GM23338 (cell line): Measurements from ENCODE around the gene PAK4. TPM values are rescaled to one million over a fixed set of nuclear protein-coding genes. Genes with fewer than 3 reads are reported as not detected.

Experiments
- ATAC-seq: fragments of 200-7000 bp; cut with Tn5 transposase; 3 replicates; pipeline ENCODE4 v1.9.1; 2020
- DNase-seq: peaks from one replicate; pipeline ENCODE4 v3.0.0-alpha.2; 2015; ENCODE audit warnings: low spot score
- H2AFZ ChIP-seq: fragments of 200-600 bp; sonication (generic); 2 replicates; pipeline ENCODE4 v1.8.0; 2016; ENCODE audit warnings: antibody characterized with exemption, mild to moderate bottlenecking, moderate library complexity
- H3F3A ChIP-seq: fragments of 200-600 bp; sonication (generic); replicated peaks from 2 replicates; pipeline ENCODE4 v1.8.0; 2017; ENCODE audit warnings: antibody characterized with exemption, mixed run types, low read depth
- H3K27ac ChIP-seq: fragments of 200-600 bp; sonication (generic); 2 replicates; pipeline ENCODE4 v1.6.1; 2016; ENCODE audit warnings: low read depth
- H3K27me3 ChIP-seq: fragments of 200-600 bp; sonication (generic); 2 replicates; pipeline ENCODE4 v1.8.0; 2016; ENCODE audit warnings: mild to moderate bottlenecking, mixed run types, moderate library complexity; ENCODE audit not compliant: insufficient read depth
- H3K36me3 ChIP-seq: fragments of 200-600 bp; sonication (generic); 2 replicates; pipeline ENCODE4 v1.8.0; 2016; ENCODE audit warnings: mild to moderate bottlenecking; ENCODE audit not compliant: insufficient read depth
- H3K4me1 ChIP-seq: fragments of 200-600 bp; sonication (generic); 2 replicates; pipeline ENCODE4 v1.8.0; 2016; ENCODE audit warnings: mild to moderate bottlenecking, moderate library complexity; ENCODE audit not compliant: insufficient read depth
- H3K4me2 ChIP-seq: fragments of 200-600 bp; sonication (generic); 2 replicates; pipeline ENCODE4 v1.7.1; 2017; ENCODE audit warnings: mixed run types
- H3K4me3 ChIP-seq: fragments of 200-600 bp; sonication (generic); 2 replicates; pipeline ENCODE4 v1.6.1; 2016; ENCODE audit warnings: mixed run types
- H3K79me2 ChIP-seq: fragments of 200-600 bp; sonication (generic); replicated peaks from 2 replicates; pipeline ENCODE4 v1.8.0; 2017; ENCODE audit warnings: mild to moderate bottlenecking; ENCODE audit not compliant: insufficient read depth
- H3K9me2 ChIP-seq: fragments of 200-600 bp; sonication (generic); 2 replicates; pipeline ENCODE4 v1.8.0; 2017; ENCODE audit not compliant: insufficient read depth
- H4K20me1 ChIP-seq: fragments of 200-600 bp; sonication (generic); replicated peaks from 2 replicates; pipeline ENCODE4 v1.8.0; 2017; ENCODE audit warnings: mild to moderate bottlenecking; ENCODE audit not compliant: insufficient read depth
- H3K27ac Mint-ChIP-seq: 2 replicates; pipeline ENCODE4 v1.8.0; 2020; ENCODE audit warnings: inconsistent platforms, mild to moderate bottlenecking, moderate library complexity, mixed read lengths
- H3K27me3 Mint-ChIP-seq: 3 replicates; pipeline ENCODE4 v1.8.0; 2022; ENCODE audit warnings: low read depth, mild to moderate bottlenecking, moderate library complexity, mixed read lengths, inconsistent platforms; ENCODE audit not compliant: insufficient read depth, poor library complexity
- H3K36me3 Mint-ChIP-seq: 3 replicates; pipeline ENCODE4 v1.8.0; 2021; ENCODE audit warnings: low read depth, mild to moderate bottlenecking, inconsistent platforms, moderate library complexity, mixed read lengths
- H3K4me1 Mint-ChIP-seq: 3 replicates; pipeline ENCODE4 v1.8.0; 2020; ENCODE audit warnings: mild to moderate bottlenecking, inconsistent platforms, mixed read lengths
- H3K4me3 Mint-ChIP-seq: 3 replicates; pipeline ENCODE4 v1.8.0; 2021; ENCODE audit warnings: moderate library complexity, mild to moderate bottlenecking, inconsistent platforms, mixed read lengths
- H3K9me3 Mint-ChIP-seq: 3 replicates; pipeline ENCODE4 v1.8.0; 2020; ENCODE audit warnings: moderate library complexity, mild to moderate bottlenecking, inconsistent platforms, mixed read lengths
- CREB1 ChIP-seq: fragments of 250-450 bp; sonication (Bioruptor Pico); IDR thresholded peaks from 2 replicates; pipeline ENCODE4 v1.5.0; 2020; ENCODE audit warnings: low read depth, mild to moderate bottlenecking, moderate library complexity
- EZH2 ChIP-seq: fragments of 200-600 bp; sonication (generic); IDR thresholded peaks from one replicate; pipeline ENCODE4 v1.8.0; 2017; ENCODE audit warnings: antibody characterized with exemption, mild to moderate bottlenecking, low read depth; ENCODE audit not compliant: unreplicated experiment
- EZH2phosphoT487 ChIP-seq: fragments of 200-600 bp; sonication (generic); IDR thresholded peaks from one replicate; pipeline ENCODE4 v1.8.1; 2018; ENCODE audit warnings: antibody characterized with exemption; ENCODE audit not compliant: unreplicated experiment
- JUNB ChIP-seq: IDR thresholded peaks from one replicate; pipeline ENCODE4 v1.6.1; 2016; ENCODE audit warnings: antibody characterized with exemption; ENCODE audit not compliant: unreplicated experiment
- NANOG ChIP-seq: IDR thresholded peaks from 2 replicates; pipeline ENCODE4 v1.6.1; 2016; ENCODE audit warnings: antibody characterized with exemption, borderline replicate concordance
- POLR2AphosphoS5 ChIP-seq: IDR thresholded peaks from 2 replicates; pipeline ENCODE4 v1.6.1; 2016; ENCODE audit warnings: antibody characterized with exemption, low read depth
- REST ChIP-seq: IDR thresholded peaks from one replicate; pipeline ENCODE4 v1.6.1; 2018; ENCODE audit warnings: antibody characterized with exemption; ENCODE audit not compliant: unreplicated experiment
- STAT1 ChIP-seq: IDR thresholded peaks from one replicate; pipeline ENCODE4 v1.6.1; 2016; ENCODE audit warnings: antibody characterized with exemption; ENCODE audit not compliant: unreplicated experiment
- ZNF114 ChIP-seq: fragments of 250-450 bp; sonication (Bioruptor Pico); IDR thresholded peaks from 2 replicates; pipeline ENCODE4 v1.5.0; 2020; ENCODE audit warnings: mild to moderate bottlenecking, moderate library complexity
- ZNF331 ChIP-seq: fragments of 250-450 bp; sonication (Bioruptor Pico); IDR thresholded peaks from 2 replicates; pipeline ENCODE4 v1.5.0; 2020; ENCODE audit warnings: low read depth, mild to moderate bottlenecking, moderate library complexity
- polyA plus RNA-seq: library from polyadenylated mRNA; unstranded; fragments of >200 nt; fragmentation: Nextera tagmentation; extraction: Ambion mirVana; gene quantifications from 2 replicates; pipeline ENCODE4 v1.2.1, GENCODE V29; 2016
- total RNA-seq: library from RNA; depleted of rRNA; stranded (reverse); fragments of >200 nt; shearing (Covaris generic); gene quantifications from 2 replicates; pipeline ENCODE4 v1.2.3, GENCODE V29; 2014
- TF ChIP-seq, protein P1 (sequence below): fragments of 250-450 bp; sonication (Bioruptor Pico); IDR thresholded peaks from 2 replicates; pipeline ENCODE4 v1.5.0; 2020; ENCODE audit warnings: mild to moderate bottlenecking, moderate library complexity
- TF ChIP-seq, protein P2 (sequence below): IDR thresholded peaks from 2 replicates; pipeline ENCODE4 v1.6.1; 2016; ENCODE audit warnings: antibody characterized with exemption
- TF ChIP-seq, protein P3 (sequence below), 2 experiments: fragments of 200-600 bp in 1 of 2; sonication (generic) in 1 of 2; conservative IDR thresholded peaks; 2 replicates each; pipeline versions ENCODE4 v1.5.1 to v1.6.1; 2016 to 2017; ENCODE audit warnings: antibody characterized with exemption in 2 of 2, low read depth in 2 of 2, mild to moderate bottlenecking in 2 of 2, moderate library complexity in 1 of 2

Gene PAK4
- total and polyA plus RNA-seq, 2 experiments from 2014 or later, result 28.7 to 35.4 TPM

GRCh38 chr19:39177736-39178135, 52.1 kb downstream of the PAK4 start:
- Mint-ChIP-seq H3K36me3 (no peaks in the 10 kb centered on the region; the same call in 2 of the 3 replicates), H3K27me3 (peaks cover 2% of the 10 kb centered on the region), H3K9me3 (no peaks in the 10 kb centered on the region), H3K27ac (no peak overlapping the region), H3K4me1 (no peaks in the 10 kb centered on the region), H3K4me3 (no peak overlapping the region)
- Histone ChIP-seq H3K9me2 (no peaks in the 10 kb centered on the region), H4K20me1 (0 out of 2 replicates have a peak, but pooled peaks cover 2% of the 10 kb centered on the region), H3K4me1 (no peaks in the 10 kb centered on the region), H3K36me3 (no peaks in the 10 kb centered on the region; the same call in 1 of the 2 replicates), H2AFZ (no peak overlapping the region), H3K27ac (no peak overlapping the region), H3K4me2 (no peak overlapping the region), H3K79me2 (no peaks in the 10 kb centered on the region), H3K27me3 (no peaks in the 10 kb centered on the region), H3F3A (no peaks in the 10 kb centered on the region), H3K4me3 (no peak overlapping the region)
- ATAC-seq, result no peak
- TF ChIP-seq, protein P1, sequence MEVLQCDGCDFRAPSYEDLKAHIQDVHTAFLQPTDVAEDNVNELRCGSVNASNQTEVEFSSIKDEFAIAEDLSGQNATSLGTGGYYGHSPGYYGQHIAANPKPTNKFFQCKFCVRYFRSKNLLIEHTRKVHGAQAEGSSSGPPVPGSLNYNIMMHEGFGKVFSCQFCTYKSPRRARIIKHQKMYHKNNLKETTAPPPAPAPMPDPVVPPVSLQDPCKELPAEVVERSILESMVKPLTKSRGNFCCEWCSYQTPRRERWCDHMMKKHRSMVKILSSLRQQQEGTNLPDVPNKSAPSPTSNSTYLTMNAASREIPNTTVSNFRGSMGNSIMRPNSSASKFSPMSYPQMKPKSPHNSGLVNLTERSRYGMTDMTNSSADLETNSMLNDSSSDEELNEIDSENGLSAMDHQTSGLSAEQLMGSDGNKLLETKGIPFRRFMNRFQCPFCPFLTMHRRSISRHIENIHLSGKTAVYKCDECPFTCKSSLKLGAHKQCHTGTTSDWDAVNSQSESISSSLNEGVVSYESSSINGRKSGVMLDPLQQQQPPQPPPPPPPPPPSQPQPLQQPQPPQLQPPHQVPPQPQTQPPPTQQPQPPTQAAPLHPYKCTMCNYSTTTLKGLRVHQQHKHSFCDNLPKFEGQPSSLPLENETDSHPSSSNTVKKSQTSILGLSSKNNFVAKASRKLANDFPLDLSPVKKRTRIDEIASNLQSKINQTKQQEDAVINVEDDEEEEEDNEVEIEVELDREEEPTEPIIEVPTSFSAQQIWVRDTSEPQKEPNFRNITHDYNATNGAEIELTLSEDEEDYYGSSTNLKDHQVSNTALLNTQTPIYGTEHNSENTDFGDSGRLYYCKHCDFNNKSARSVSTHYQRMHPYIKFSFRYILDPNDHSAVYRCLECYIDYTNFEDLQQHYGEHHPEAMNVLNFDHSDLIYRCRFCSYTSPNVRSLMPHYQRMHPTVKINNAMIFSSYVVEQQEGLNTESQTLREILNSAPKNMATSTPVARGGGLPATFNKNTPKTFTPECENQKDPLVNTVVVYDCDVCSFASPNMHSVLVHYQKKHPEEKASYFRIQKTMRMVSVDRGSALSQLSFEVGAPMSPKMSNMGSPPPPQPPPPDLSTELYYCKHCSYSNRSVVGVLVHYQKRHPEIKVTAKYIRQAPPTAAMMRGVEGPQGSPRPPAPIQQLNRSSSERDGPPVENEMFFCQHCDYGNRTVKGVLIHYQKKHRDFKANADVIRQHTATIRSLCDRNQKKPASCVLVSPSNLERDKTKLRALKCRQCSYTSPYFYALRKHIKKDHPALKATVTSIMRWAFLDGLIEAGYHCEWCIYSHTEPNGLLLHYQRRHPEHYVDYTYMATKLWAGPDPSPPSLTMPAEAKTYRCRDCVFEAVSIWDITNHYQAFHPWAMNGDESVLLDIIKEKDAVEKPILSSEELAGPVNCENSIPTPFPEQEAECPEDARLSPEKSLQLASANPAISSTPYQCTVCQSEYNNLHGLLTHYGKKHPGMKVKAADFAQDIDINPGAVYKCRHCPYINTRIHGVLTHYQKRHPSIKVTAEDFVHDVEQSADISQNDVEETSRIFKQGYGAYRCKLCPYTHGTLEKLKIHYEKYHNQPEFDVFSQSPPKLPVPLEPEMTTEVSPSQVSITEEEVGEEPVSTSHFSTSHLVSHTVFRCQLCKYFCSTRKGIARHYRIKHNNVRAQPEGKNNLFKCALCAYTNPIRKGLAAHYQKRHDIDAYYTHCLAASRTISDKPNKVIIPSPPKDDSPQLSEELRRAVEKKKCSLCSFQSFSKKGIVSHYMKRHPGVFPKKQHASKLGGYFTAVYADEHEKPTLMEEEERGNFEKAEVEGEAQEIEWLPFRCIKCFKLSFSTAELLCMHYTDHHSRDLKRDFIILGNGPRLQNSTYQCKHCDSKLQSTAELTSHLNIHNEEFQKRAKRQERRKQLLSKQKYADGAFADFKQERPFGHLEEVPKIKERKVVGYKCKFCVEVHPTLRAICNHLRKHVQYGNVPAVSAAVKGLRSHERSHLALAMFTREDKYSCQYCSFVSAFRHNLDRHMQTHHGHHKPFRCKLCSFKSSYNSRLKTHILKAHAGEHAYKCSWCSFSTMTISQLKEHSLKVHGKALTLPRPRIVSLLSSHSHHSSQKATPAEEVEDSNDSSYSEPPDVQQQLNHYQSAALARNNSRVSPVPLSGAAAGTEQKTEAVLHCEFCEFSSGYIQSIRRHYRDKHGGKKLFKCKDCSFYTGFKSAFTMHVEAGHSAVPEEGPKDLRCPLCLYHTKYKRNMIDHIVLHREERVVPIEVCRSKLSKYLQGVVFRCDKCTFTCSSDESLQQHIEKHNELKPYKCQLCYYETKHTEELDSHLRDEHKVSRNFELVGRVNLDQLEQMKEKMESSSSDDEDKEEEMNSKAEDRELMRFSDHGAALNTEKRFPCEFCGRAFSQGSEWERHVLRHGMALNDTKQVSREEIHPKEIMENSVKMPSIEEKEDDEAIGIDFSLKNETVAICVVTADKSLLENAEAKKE, result no peak
- TF ChIP-seq NANOG (no peak), EZH2 (no peak), POLR2AphosphoS5 (no peak), ZNF331 (no peak), STAT1 (no peak), ZNF114 (CRISPR knock-in tag) (no peak), REST (no peak), JUNB (no peak), CREB1 (no peak), EZH2phosphoT487 (no peak)
- TF ChIP-seq, protein P2, sequence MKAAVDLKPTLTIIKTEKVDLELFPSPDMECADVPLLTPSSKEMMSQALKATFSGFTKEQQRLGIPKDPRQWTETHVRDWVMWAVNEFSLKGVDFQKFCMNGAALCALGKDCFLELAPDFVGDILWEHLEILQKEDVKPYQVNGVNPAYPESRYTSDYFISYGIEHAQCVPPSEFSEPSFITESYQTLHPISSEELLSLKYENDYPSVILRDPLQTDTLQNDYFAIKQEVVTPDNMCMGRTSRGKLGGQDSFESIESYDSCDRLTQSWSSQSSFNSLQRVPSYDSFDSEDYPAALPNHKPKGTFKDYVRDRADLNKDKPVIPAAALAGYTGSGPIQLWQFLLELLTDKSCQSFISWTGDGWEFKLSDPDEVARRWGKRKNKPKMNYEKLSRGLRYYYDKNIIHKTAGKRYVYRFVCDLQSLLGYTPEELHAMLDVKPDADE, result no peak
- TF ChIP-seq, protein P3, sequence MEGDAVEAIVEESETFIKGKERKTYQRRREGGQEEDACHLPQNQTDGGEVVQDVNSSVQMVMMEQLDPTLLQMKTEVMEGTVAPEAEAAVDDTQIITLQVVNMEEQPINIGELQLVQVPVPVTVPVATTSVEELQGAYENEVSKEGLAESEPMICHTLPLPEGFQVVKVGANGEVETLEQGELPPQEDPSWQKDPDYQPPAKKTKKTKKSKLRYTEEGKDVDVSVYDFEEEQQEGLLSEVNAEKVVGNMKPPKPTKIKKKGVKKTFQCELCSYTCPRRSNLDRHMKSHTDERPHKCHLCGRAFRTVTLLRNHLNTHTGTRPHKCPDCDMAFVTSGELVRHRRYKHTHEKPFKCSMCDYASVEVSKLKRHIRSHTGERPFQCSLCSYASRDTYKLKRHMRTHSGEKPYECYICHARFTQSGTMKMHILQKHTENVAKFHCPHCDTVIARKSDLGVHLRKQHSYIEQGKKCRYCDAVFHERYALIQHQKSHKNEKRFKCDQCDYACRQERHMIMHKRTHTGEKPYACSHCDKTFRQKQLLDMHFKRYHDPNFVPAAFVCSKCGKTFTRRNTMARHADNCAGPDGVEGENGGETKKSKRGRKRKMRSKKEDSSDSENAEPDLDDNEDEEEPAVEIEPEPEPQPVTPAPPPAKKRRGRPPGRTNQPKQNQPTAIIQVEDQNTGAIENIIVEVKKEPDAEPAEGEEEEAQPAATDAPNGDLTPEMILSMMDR (conservative IDR thresholded peaks at IDR 0.05; ENCODE audit: low read depth in 2 of 2), result no peak
- no peak for DNase-seq
